Fibroblast of lung (primary cell): ENCODE data around the gene THUMPD1. TPM values are rescaled to one million over a fixed set of nuclear protein-coding genes. Genes with fewer than 3 reads are reported as not detected.
"Not testable (repeated sequence)": the region's sequence is repeated elsewhere in the genome, so short reads cannot be mapped to it uniquely, and the experiment has no call there.

ENCODE experiments used
- DNase-seq, 2 donors: peaks; one replicate each; pipeline versions ENCODE4 v3.0.0 to v3.0.0-alpha.2; 2010; ENCODE audit warnings: low read depth in 2 of 2
- H2AFZ ChIP-seq: 2 replicates; pipeline ENCODE4 v1.5.1; 2012; ENCODE audit warnings: low read length, control low read depth, inconsistent platforms
- H3K27ac ChIP-seq: 2 replicates; pipeline ENCODE4 v1.5.1; 2011; ENCODE audit warnings: low read length, control low read depth; ENCODE audit not compliant: insufficient read depth
- H3K27me3 ChIP-seq: 2 replicates; pipeline ENCODE4 v1.5.1; 2011; ENCODE audit warnings: mild to moderate bottlenecking, low read length; ENCODE audit not compliant: control insufficient read depth, insufficient read depth
- H3K36me3 ChIP-seq: 2 replicates; pipeline ENCODE4 v1.5.1; 2011; ENCODE audit warnings: low read length; ENCODE audit not compliant: control insufficient read depth, insufficient read depth
- H3K4me1 ChIP-seq: 2 replicates; pipeline ENCODE4 v1.5.1; 2011; ENCODE audit warnings: low read length; ENCODE audit not compliant: control insufficient read depth, insufficient read depth; ENCODE audit errors: extremely low read depth
- H3K4me2 ChIP-seq: 2 replicates; pipeline ENCODE4 v1.5.1; 2011; ENCODE audit warnings: low read length, control low read depth; ENCODE audit not compliant: insufficient read depth; ENCODE audit errors: extremely low read depth
- H3K4me3 ChIP-seq, 4 experiments: fragments of 200-600 bp in 1 of 4; sonication (generic) in 1 of 4; replicated peaks in 1 of 4; 2 replicates each; pipeline ENCODE4 v1.5.1; 2011 to 2016; ENCODE audit warnings: low read length in 4 of 4, low read depth in 3 of 4, mild to moderate bottlenecking in 3 of 4, control low read depth in 2 of 4, inconsistent platforms in 1 of 4, mixed read lengths in 1 of 4; ENCODE audit not compliant: insufficient read depth in 1 of 4; ENCODE audit errors: control extremely low read depth in 1 of 4
- H3K79me2 ChIP-seq: 2 replicates; pipeline ENCODE4 v1.5.1; 2012; ENCODE audit warnings: mild to moderate bottlenecking, low read length, inconsistent platforms; ENCODE audit not compliant: control insufficient read depth, insufficient read depth
- H3K9ac ChIP-seq: 2 replicates; pipeline ENCODE4 v1.5.1; 2011; ENCODE audit warnings: mild to moderate bottlenecking, low read length, control low read depth; ENCODE audit not compliant: insufficient read depth
- H3K9me3 ChIP-seq: 2 replicates; pipeline ENCODE4 v1.5.1; 2012; ENCODE audit warnings: low read depth, low read length; ENCODE audit not compliant: control insufficient read depth, insufficient read depth
- H4K20me1 ChIP-seq: 2 replicates; pipeline ENCODE4 v1.5.1; 2011; ENCODE audit warnings: low read length; ENCODE audit not compliant: control insufficient read depth, insufficient read depth; ENCODE audit errors: extremely low read depth
- CTCF ChIP-seq, 2 donors: IDR thresholded peaks in 1 of 2; conservative IDR thresholded peaks in 1 of 2; 1 replicate in 1 of 2; 2 replicates in 1 of 2; pipeline ENCODE4 v1.5.1; 2011 to 2012; ENCODE audit warnings: low read length in 2 of 2, control low read depth in 1 of 2, inconsistent platforms in 1 of 2, low read depth in 1 of 2, mild to moderate bottlenecking in 1 of 2
- EZH2 ChIP-seq: IDR thresholded peaks from 2 replicates; pipeline ENCODE4 v1.5.1; 2012; ENCODE audit warnings: low read length, control low read depth, mild to moderate bottlenecking; ENCODE audit errors: missing control alignments
- polyA plus RNA-seq, 2 donors: library from polyadenylated mRNA; depleted of rRNA in 1 of 2; stranded (reverse) in 1 of 2; unstranded in 1 of 2; fragments of >200 nt; gene quantifications; 2 replicates each; pipeline ENCODE4 v1.2.1, GENCODE V29; 2011 to 2012; ENCODE audit warnings: missing spikeins in 1 of 2
- total RNA-seq: library from RNA; depleted of rRNA; stranded (reverse); fragments of >200 nt; gene quantifications from 2 replicates; pipeline ENCODE4 v1.2.1, GENCODE V29; 2014

Gene THUMPD1
- total and polyA plus RNA-seq, 2 donors (not counting 1 experiment from before 2014, with no cell fraction given) = 31.0 to 54.3 TPM

DNA sequence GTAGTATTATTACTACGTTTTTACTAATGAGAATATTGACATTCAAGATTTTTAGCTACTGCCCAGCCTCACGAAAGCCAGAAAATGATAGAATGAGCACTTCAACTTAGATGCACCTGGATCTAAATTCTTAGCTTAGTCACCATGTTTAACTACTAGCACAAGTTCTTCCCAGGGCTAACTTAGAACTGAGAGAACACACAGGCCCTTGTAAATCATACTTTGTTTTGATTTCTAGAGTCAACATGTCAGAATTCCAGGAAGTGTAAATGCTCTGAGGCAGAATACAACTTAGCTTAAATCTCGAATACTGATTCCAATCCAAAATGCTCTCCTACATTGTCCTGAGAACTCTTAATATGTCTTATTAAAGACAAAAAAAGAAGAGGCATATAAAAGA is 37.3 kb downstream of the THUMPD1 start:
- no peak overlapping the region for H3K4me2 ChIP-seq
- no peak overlapping the region for H3K9ac ChIP-seq
- H3K9me3 ChIP-seq = no peaks in the 10 kb centered on the region
- H3K27me3 ChIP-seq = no peaks in the 10 kb centered on the region
- DNase-seq = no peak
- no peak overlapping the region for H2AFZ ChIP-seq
- H3K79me2 ChIP-seq = no peaks in the 10 kb centered on the region
- no peak for TF ChIP-seq CTCF (conservative IDR thresholded peaks at IDR 0.05 in 1 of 2, IDR thresholded peaks at IDR 0.05 in 1 of 2; ENCODE audit: low read depth in 1 of 2, low read length in 2 of 2)
- TF ChIP-seq EZH2 = no peak
- no peaks in the 10 kb centered on the region for H4K20me1 ChIP-seq
- no peaks in the 10 kb centered on the region for H3K4me1 ChIP-seq
- no peaks in the 10 kb centered on the region for H3K36me3 ChIP-seq
- H3K4me3 ChIP-seq = no peak overlapping the region
- H3K27ac ChIP-seq = no peak overlapping the region

- H2AFZ ChIP-seq, H3K4me2 ChIP-seq, H4K20me1 ChIP-seq, H3K27me3 ChIP-seq, H3K9me3 ChIP-seq, H3K4me1 ChIP-seq, H3K79me2 ChIP-seq, H3K4me3 ChIP-seq, H3K9ac ChIP-seq, H3K27ac ChIP-seq, H3K36me3 ChIP-seq, DNase-seq: not testable (repeated sequence)
These were observed 39.9 kb downstream of the THUMPD1 start for GRCh38 chr16:20701692-20702091.

- no peaks in the 10 kb centered on the region for H4K20me1 ChIP-seq
- no peaks in the 10 kb centered on the region for H3K9me3 ChIP-seq
- H3K27me3 ChIP-seq = no peaks in the 10 kb centered on the region
- H3K4me3 ChIP-seq = no peak overlapping the region
- no peaks in the 10 kb centered on the region for H3K4me1 ChIP-seq
- H2AFZ ChIP-seq = no peak overlapping the region
- no peak overlapping the region for H3K4me2 ChIP-seq
- H3K27ac ChIP-seq = no peak overlapping the region
- no peaks in the 10 kb centered on the region for H3K79me2 ChIP-seq
- TF ChIP-seq CTCF (conservative IDR thresholded peaks at IDR 0.05 in 1 of 2, IDR thresholded peaks at IDR 0.05 in 1 of 2; ENCODE audit: low read depth in 1 of 2, low read length in 2 of 2) = no peak
- TF ChIP-seq EZH2 = no peak
- H3K36me3 ChIP-seq = no peaks in the 10 kb centered on the region
- H3K9ac ChIP-seq = no peak overlapping the region
- no peak for DNase-seq
These were observed 45.0 kb downstream of the THUMPD1 start for GRCh38 chr16:20696618-20697017.
